A673 (cell line): ENCODE measurements around the gene ADNP.

Experiments
- EZH2 ChIP-seq: fragments of 200-600 bp; sonication (generic); IDR thresholded peaks from 2 replicates; pipeline ENCODE4 v1.6.1; 2017; ENCODE audit warnings: borderline replicate concordance, low read depth, mild to moderate bottlenecking, mixed read lengths, antibody characterized with exemption, low read length; ENCODE audit not compliant: poor library complexity, severe bottlenecking
- TF ChIP-seq, protein P1 (sequence below): fragments of 300-800, 200-600 bp; sonication (generic); conservative IDR thresholded peaks from 2 replicates; pipeline ENCODE4 v1.5.1; 2017; ENCODE audit warnings: low read depth, mild to moderate bottlenecking, antibody characterized with exemption, low read length, moderate library complexity, mixed read lengths

GRCh38 chr20:50933589-50933988, 2.4 kb upstream of the ADNP start:
- TF ChIP-seq, protein P1, sequence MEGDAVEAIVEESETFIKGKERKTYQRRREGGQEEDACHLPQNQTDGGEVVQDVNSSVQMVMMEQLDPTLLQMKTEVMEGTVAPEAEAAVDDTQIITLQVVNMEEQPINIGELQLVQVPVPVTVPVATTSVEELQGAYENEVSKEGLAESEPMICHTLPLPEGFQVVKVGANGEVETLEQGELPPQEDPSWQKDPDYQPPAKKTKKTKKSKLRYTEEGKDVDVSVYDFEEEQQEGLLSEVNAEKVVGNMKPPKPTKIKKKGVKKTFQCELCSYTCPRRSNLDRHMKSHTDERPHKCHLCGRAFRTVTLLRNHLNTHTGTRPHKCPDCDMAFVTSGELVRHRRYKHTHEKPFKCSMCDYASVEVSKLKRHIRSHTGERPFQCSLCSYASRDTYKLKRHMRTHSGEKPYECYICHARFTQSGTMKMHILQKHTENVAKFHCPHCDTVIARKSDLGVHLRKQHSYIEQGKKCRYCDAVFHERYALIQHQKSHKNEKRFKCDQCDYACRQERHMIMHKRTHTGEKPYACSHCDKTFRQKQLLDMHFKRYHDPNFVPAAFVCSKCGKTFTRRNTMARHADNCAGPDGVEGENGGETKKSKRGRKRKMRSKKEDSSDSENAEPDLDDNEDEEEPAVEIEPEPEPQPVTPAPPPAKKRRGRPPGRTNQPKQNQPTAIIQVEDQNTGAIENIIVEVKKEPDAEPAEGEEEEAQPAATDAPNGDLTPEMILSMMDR = no peak
- no peak for TF ChIP-seq EZH2
